GM23338 (cell line): Measurements from ENCODE around the gene TNFRSF19. TPM values are rescaled to one million over a fixed set of nuclear protein-coding genes. Genes with fewer than 3 reads are reported as not detected.
A peak's percentile ranks its signal among the peaks of the same experiment; 100 is the strongest.

Experiments used
- ATAC-seq: fragments of 200-7000 bp; cut with Tn5 transposase; 3 replicates; pipeline ENCODE4 v1.9.1; 2020
- DNase-seq: peaks from one replicate; pipeline ENCODE4 v3.0.0-alpha.2; 2015; ENCODE audit warnings: low spot score
- H2AFZ ChIP-seq: fragments of 200-600 bp; sonication (generic); 2 replicates; pipeline ENCODE4 v1.8.0; 2016; ENCODE audit warnings: antibody characterized with exemption, mild to moderate bottlenecking, moderate library complexity
- H3F3A ChIP-seq: fragments of 200-600 bp; sonication (generic); replicated peaks from 2 replicates; pipeline ENCODE4 v1.8.0; 2017; ENCODE audit warnings: antibody characterized with exemption, mixed run types, low read depth
- H3K27ac ChIP-seq: fragments of 200-600 bp; sonication (generic); 2 replicates; pipeline ENCODE4 v1.6.1; 2016; ENCODE audit warnings: low read depth
- H3K27me3 ChIP-seq: fragments of 200-600 bp; sonication (generic); 2 replicates; pipeline ENCODE4 v1.8.0; 2016; ENCODE audit warnings: mild to moderate bottlenecking, mixed run types, moderate library complexity; ENCODE audit not compliant: insufficient read depth
- H3K36me3 ChIP-seq: fragments of 200-600 bp; sonication (generic); 2 replicates; pipeline ENCODE4 v1.8.0; 2016; ENCODE audit warnings: mild to moderate bottlenecking; ENCODE audit not compliant: insufficient read depth
- H3K4me1 ChIP-seq: fragments of 200-600 bp; sonication (generic); 2 replicates; pipeline ENCODE4 v1.8.0; 2016; ENCODE audit warnings: mild to moderate bottlenecking, moderate library complexity; ENCODE audit not compliant: insufficient read depth
- H3K4me2 ChIP-seq: fragments of 200-600 bp; sonication (generic); 2 replicates; pipeline ENCODE4 v1.7.1; 2017; ENCODE audit warnings: mixed run types
- H3K4me3 ChIP-seq: fragments of 200-600 bp; sonication (generic); 2 replicates; pipeline ENCODE4 v1.6.1; 2016; ENCODE audit warnings: mixed run types
- H3K79me2 ChIP-seq: fragments of 200-600 bp; sonication (generic); replicated peaks from 2 replicates; pipeline ENCODE4 v1.8.0; 2017; ENCODE audit warnings: mild to moderate bottlenecking; ENCODE audit not compliant: insufficient read depth
- H3K9me2 ChIP-seq: fragments of 200-600 bp; sonication (generic); 2 replicates; pipeline ENCODE4 v1.8.0; 2017; ENCODE audit not compliant: insufficient read depth
- H4K20me1 ChIP-seq: fragments of 200-600 bp; sonication (generic); replicated peaks from 2 replicates; pipeline ENCODE4 v1.8.0; 2017; ENCODE audit warnings: mild to moderate bottlenecking; ENCODE audit not compliant: insufficient read depth
- H3K27ac Mint-ChIP-seq: 2 replicates; pipeline ENCODE4 v1.8.0; 2020; ENCODE audit warnings: inconsistent platforms, mild to moderate bottlenecking, moderate library complexity, mixed read lengths
- H3K27me3 Mint-ChIP-seq: 3 replicates; pipeline ENCODE4 v1.8.0; 2022; ENCODE audit warnings: low read depth, mild to moderate bottlenecking, moderate library complexity, mixed read lengths, inconsistent platforms; ENCODE audit not compliant: insufficient read depth, poor library complexity
- H3K36me3 Mint-ChIP-seq: 3 replicates; pipeline ENCODE4 v1.8.0; 2021; ENCODE audit warnings: low read depth, mild to moderate bottlenecking, inconsistent platforms, moderate library complexity, mixed read lengths
- H3K4me1 Mint-ChIP-seq: 3 replicates; pipeline ENCODE4 v1.8.0; 2020; ENCODE audit warnings: mild to moderate bottlenecking, inconsistent platforms, mixed read lengths
- H3K4me3 Mint-ChIP-seq: 3 replicates; pipeline ENCODE4 v1.8.0; 2021; ENCODE audit warnings: moderate library complexity, mild to moderate bottlenecking, inconsistent platforms, mixed read lengths
- H3K9me3 Mint-ChIP-seq: 3 replicates; pipeline ENCODE4 v1.8.0; 2020; ENCODE audit warnings: moderate library complexity, mild to moderate bottlenecking, inconsistent platforms, mixed read lengths
- CREB1 ChIP-seq: fragments of 250-450 bp; sonication (Bioruptor Pico); IDR thresholded peaks from 2 replicates; pipeline ENCODE4 v1.5.0; 2020; ENCODE audit warnings: low read depth, mild to moderate bottlenecking, moderate library complexity
- EZH2 ChIP-seq: fragments of 200-600 bp; sonication (generic); IDR thresholded peaks from one replicate; pipeline ENCODE4 v1.8.0; 2017; ENCODE audit warnings: antibody characterized with exemption, mild to moderate bottlenecking, low read depth; ENCODE audit not compliant: unreplicated experiment
- EZH2phosphoT487 ChIP-seq: fragments of 200-600 bp; sonication (generic); IDR thresholded peaks from one replicate; pipeline ENCODE4 v1.8.1; 2018; ENCODE audit warnings: antibody characterized with exemption; ENCODE audit not compliant: unreplicated experiment
- JUNB ChIP-seq: IDR thresholded peaks from one replicate; pipeline ENCODE4 v1.6.1; 2016; ENCODE audit warnings: antibody characterized with exemption; ENCODE audit not compliant: unreplicated experiment
- NANOG ChIP-seq: IDR thresholded peaks from 2 replicates; pipeline ENCODE4 v1.6.1; 2016; ENCODE audit warnings: antibody characterized with exemption, borderline replicate concordance
- POLR2AphosphoS5 ChIP-seq: IDR thresholded peaks from 2 replicates; pipeline ENCODE4 v1.6.1; 2016; ENCODE audit warnings: antibody characterized with exemption, low read depth
- STAT1 ChIP-seq: IDR thresholded peaks from one replicate; pipeline ENCODE4 v1.6.1; 2016; ENCODE audit warnings: antibody characterized with exemption; ENCODE audit not compliant: unreplicated experiment
- ZNF114 ChIP-seq: fragments of 250-450 bp; sonication (Bioruptor Pico); IDR thresholded peaks from 2 replicates; pipeline ENCODE4 v1.5.0; 2020; ENCODE audit warnings: mild to moderate bottlenecking, moderate library complexity
- ZNF331 ChIP-seq: fragments of 250-450 bp; sonication (Bioruptor Pico); IDR thresholded peaks from 2 replicates; pipeline ENCODE4 v1.5.0; 2020; ENCODE audit warnings: low read depth, mild to moderate bottlenecking, moderate library complexity
- polyA plus RNA-seq: library from polyadenylated mRNA; unstranded; fragments of >200 nt; fragmentation: Nextera tagmentation; extraction: Ambion mirVana; gene quantifications from 2 replicates; pipeline ENCODE4 v1.2.1, GENCODE V29; 2016
- total RNA-seq: library from RNA; depleted of rRNA; stranded (reverse); fragments of >200 nt; shearing (Covaris generic); gene quantifications from 2 replicates; pipeline ENCODE4 v1.2.3, GENCODE V29; 2014
- TF ChIP-seq, protein P1 (sequence below): IDR thresholded peaks from 2 replicates; pipeline ENCODE4 v1.6.1; 2016; ENCODE audit warnings: antibody characterized with exemption
- TF ChIP-seq, protein P2 (sequence below): IDR thresholded peaks from one replicate; pipeline ENCODE4 v1.6.1; 2018; ENCODE audit warnings: antibody characterized with exemption; ENCODE audit not compliant: unreplicated experiment
- TF ChIP-seq, protein P3 (sequence below), 2 experiments: fragments of 200-600 bp in 1 of 2; sonication (generic) in 1 of 2; conservative IDR thresholded peaks; 2 replicates each; pipeline versions ENCODE4 v1.5.1 to v1.6.1; 2016 to 2017; ENCODE audit warnings: antibody characterized with exemption in 2 of 2, low read depth in 2 of 2, mild to moderate bottlenecking in 2 of 2, moderate library complexity in 1 of 2

TNFRSF19 gene
- total and polyA plus RNA-seq, 2 experiments from 2014 or later, result 0.21 to 0.35 TPM

DNA sequence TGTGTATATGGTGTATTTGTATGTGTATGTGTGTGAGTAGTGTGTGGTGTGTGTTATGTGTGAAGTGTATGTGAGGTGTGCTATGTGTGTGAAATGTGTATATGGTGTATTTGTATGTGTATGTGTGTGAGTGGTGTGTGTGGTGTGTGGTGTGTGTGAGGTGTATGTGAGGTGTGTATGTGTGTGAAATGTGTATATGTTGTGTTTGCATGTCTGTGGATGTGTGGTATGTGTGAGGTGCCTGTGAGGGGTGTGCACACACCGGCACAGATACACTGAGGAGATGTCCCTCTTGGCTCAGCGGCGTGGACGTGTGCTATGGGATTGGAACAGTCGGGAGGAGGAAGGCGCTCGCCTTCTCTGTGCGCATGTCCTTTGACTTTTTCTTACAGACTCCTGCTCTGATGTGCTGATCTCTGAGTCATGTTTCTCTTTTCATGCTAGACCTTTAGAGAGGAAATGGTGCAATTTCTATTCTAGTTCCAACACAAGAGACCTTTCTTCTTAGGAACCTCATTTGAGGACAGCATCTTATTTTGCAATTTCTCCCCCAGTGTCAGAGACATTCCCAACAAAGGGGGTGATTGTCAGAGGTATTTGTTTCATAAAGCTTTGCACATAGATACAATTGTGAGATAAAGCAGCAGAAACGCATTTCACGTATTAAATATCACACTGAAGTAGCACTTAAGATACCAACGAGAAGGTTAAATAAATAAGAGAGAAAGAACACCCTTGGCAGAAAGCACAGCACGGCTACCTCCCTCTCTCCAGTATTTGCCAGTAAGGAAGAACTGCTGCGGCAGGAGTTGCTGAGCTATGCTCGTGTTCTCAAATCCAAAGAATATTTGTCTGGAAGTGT is 11.3 kb upstream of the TNFRSF19 start:
- Histone ChIP-seq H3F3A (0 out of 2 replicates have a peak, but pooled peaks cover 3% of the 10 kb centered on the region), H3K4me2 (no peak overlapping the region), H2AFZ (peak overlapping the region; percentile 66), H3K27ac (no peak overlapping the region), H3K79me2 (no peaks in the 10 kb centered on the region), H3K27me3 (no peaks in the 10 kb centered on the region), H4K20me1 (no peaks in the 10 kb centered on the region), H3K4me1 (no peaks in the 10 kb centered on the region), H3K9me2 (no peaks in the 10 kb centered on the region), H3K4me3 (no peak overlapping the region), H3K36me3 (no peaks in the 10 kb centered on the region)
- DNase-seq, result peak; percentile 33
- peaks cover 3% of the 10 kb centered on the region for H3K27me3 Mint-ChIP-seq
- no peaks in the 10 kb centered on the region for H3K4me1 Mint-ChIP-seq
- no peak overlapping the region for H3K4me3 Mint-ChIP-seq
- no peaks in the 10 kb centered on the region for H3K9me3 Mint-ChIP-seq
- H3K27ac Mint-ChIP-seq, result no peak overlapping the region
- H3K36me3 Mint-ChIP-seq, result no peaks in the 10 kb centered on the region
- no peak for ATAC-seq
- TF ChIP-seq, protein P1, sequence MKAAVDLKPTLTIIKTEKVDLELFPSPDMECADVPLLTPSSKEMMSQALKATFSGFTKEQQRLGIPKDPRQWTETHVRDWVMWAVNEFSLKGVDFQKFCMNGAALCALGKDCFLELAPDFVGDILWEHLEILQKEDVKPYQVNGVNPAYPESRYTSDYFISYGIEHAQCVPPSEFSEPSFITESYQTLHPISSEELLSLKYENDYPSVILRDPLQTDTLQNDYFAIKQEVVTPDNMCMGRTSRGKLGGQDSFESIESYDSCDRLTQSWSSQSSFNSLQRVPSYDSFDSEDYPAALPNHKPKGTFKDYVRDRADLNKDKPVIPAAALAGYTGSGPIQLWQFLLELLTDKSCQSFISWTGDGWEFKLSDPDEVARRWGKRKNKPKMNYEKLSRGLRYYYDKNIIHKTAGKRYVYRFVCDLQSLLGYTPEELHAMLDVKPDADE, result no peak
- TF ChIP-seq EZH2 (no peak), CREB1 (CRISPR knock-in tag) (no peak), ZNF114 (CRISPR knock-in tag) (no peak), POLR2AphosphoS5 (no peak), EZH2phosphoT487 (no peak), JUNB (no peak), NANOG (no peak), STAT1 (no peak), ZNF331 (CRISPR knock-in tag) (no peak)
- TF ChIP-seq, protein P2, sequence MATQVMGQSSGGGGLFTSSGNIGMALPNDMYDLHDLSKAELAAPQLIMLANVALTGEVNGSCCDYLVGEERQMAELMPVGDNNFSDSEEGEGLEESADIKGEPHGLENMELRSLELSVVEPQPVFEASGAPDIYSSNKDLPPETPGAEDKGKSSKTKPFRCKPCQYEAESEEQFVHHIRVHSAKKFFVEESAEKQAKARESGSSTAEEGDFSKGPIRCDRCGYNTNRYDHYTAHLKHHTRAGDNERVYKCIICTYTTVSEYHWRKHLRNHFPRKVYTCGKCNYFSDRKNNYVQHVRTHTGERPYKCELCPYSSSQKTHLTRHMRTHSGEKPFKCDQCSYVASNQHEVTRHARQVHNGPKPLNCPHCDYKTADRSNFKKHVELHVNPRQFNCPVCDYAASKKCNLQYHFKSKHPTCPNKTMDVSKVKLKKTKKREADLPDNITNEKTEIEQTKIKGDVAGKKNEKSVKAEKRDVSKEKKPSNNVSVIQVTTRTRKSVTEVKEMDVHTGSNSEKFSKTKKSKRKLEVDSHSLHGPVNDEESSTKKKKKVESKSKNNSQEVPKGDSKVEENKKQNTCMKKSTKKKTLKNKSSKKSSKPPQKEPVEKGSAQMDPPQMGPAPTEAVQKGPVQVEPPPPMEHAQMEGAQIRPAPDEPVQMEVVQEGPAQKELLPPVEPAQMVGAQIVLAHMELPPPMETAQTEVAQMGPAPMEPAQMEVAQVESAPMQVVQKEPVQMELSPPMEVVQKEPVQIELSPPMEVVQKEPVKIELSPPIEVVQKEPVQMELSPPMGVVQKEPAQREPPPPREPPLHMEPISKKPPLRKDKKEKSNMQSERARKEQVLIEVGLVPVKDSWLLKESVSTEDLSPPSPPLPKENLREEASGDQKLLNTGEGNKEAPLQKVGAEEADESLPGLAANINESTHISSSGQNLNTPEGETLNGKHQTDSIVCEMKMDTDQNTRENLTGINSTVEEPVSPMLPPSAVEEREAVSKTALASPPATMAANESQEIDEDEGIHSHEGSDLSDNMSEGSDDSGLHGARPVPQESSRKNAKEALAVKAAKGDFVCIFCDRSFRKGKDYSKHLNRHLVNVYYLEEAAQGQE, result no peak
- TF ChIP-seq, protein P3, sequence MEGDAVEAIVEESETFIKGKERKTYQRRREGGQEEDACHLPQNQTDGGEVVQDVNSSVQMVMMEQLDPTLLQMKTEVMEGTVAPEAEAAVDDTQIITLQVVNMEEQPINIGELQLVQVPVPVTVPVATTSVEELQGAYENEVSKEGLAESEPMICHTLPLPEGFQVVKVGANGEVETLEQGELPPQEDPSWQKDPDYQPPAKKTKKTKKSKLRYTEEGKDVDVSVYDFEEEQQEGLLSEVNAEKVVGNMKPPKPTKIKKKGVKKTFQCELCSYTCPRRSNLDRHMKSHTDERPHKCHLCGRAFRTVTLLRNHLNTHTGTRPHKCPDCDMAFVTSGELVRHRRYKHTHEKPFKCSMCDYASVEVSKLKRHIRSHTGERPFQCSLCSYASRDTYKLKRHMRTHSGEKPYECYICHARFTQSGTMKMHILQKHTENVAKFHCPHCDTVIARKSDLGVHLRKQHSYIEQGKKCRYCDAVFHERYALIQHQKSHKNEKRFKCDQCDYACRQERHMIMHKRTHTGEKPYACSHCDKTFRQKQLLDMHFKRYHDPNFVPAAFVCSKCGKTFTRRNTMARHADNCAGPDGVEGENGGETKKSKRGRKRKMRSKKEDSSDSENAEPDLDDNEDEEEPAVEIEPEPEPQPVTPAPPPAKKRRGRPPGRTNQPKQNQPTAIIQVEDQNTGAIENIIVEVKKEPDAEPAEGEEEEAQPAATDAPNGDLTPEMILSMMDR (conservative IDR thresholded peaks at IDR 0.05; ENCODE audit: low read depth in 2 of 2), result no peak
